Upper lobe of right lung (tissue), 1 donor: Measurements from ENCODE around the gene CDADC1. TPM values are rescaled to one million over a fixed set of nuclear protein-coding genes. Genes with fewer than 3 reads are reported as not detected.

Source experiments
- ATAC-seq: fragments of 200-7000 bp; cut with Tn5 transposase; one replicate; pipeline ENCODE4 v1.9.1; 2020; ENCODE audit warnings: mild to moderate bottlenecking, moderate library complexity
- DNase-seq: peaks from one replicate; pipeline ENCODE4 v3.0.0-alpha.2; 2020
- H3K27ac ChIP-seq: fragments of 200-600 bp; one replicate; pipeline ENCODE4 v1.8.0; 2022
- H3K27me3 ChIP-seq: fragments of 200-600 bp; one replicate; pipeline ENCODE4 v1.8.0; 2022; ENCODE audit warnings: mild to moderate bottlenecking
- H3K36me3 ChIP-seq: fragments of 200-600 bp; one replicate; pipeline ENCODE4 v1.8.0; 2022
- H3K4me1 ChIP-seq: fragments of 200-600 bp; one replicate; pipeline ENCODE4 v1.8.0; 2022
- H3K4me3 ChIP-seq: fragments of 200-600 bp; one replicate; pipeline ENCODE4 v1.8.0; 2022; ENCODE audit warnings: mild to moderate bottlenecking
- H3K9me3 ChIP-seq: fragments of 200-600 bp; one replicate; pipeline ENCODE4 v1.8.0; 2022
- CTCF ChIP-seq: fragments of 200-600 bp; IDR thresholded peaks from one replicate; pipeline ENCODE4 v1.8.0; 2022; ENCODE audit warnings: antibody characterized with exemption
- intact Hi-C: fragments of 100-400 bp; cut with DNase I; formaldehyde crosslinking; loops from one replicate; pipeline ENCODE4 v1.11.0; 2022
- total RNA-seq: library from RNA; stranded (reverse); fragmentation: NEBNext Ultra II Directional; extraction: Animal tissue kit (Norgen Biotek cat#: 25700); gene quantifications from one replicate; pipeline ENCODE4 v1.2.1, GENCODE V29; 2021
- donor health status: DM: no; HTN: yes; CAD: no; lungs with severe emphysema.

The CDADC1 gene
- total RNA-seq, 1 donor from 2014 or later = 13.8 TPM

GRCh38 chr13:49253310-49253709 is 5.6 kb downstream of the CDADC1 start:
- Histone ChIP-seq H3K4me3 (no peak overlapping the region), H3K36me3 (peaks cover 31% of the 10 kb centered on the region), H3K9me3 (no peaks in the 10 kb centered on the region), H3K27me3 (no peaks in the 10 kb centered on the region), H3K27ac (no peak overlapping the region), H3K4me1 (peaks cover 14% of the 10 kb centered on the region)
- DNase-seq (no peak), ATAC-seq (no peak)
- TF ChIP-seq CTCF = no peak
- intact Hi-C loops = no loop called here

DNA sequence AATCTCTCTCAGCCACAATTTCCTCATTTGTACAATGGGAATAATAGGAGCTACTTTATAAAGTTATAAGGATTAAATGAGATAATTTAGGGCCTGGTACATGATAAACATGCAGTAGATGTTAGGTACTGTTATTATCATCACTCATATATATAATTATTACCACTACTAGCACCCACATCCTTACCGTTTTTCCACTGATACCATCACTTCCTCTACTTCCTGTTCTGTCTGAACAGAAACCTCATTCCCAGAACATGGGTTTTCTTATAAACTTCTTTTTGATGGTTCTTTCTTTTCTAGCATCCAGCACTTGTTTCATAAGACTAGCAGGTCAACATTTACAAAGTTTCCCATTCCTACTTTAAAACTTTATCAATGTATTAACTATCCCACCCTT is 6.3 kb downstream of the CDADC1 start:
- TF ChIP-seq CTCF = no peak
- no peaks in the 10 kb centered on the region for H3K27me3 ChIP-seq
- intact Hi-C loops = no loop called here
- no peak overlapping the region for H3K4me3 ChIP-seq
- H3K36me3 ChIP-seq = peaks cover 31% of the 10 kb centered on the region
- ATAC-seq (no peak), DNase-seq (no peak)
- H3K4me1 ChIP-seq = peaks cover 7% of the 10 kb centered on the region
- no peaks in the 10 kb centered on the region for H3K9me3 ChIP-seq
- H3K27ac ChIP-seq = no peak overlapping the region

DNA sequence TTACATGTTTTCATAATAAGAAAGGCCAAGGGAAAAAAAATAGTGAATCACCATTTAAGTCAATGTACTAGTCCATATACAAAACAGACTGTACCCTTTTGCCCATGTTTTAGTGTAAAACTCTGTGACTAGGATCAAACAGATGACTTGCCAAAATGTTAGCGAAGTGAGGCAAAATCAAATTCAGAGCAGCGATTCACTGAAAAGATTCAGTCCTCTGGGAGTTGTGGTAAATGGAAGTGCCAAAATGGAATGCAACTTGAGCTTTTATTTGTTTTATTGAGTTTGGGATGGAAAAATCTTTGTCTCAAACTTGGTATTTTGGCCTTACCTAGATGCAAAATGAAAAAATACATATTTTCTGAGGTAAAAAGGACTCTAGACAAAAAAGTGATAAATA is 9.1 kb downstream of the CDADC1 start:
- intact Hi-C loops = no loop called here
- Histone ChIP-seq H3K9me3 (no peaks in the 10 kb centered on the region), H3K4me1 (no peaks in the 10 kb centered on the region), H3K4me3 (no peak overlapping the region), H3K36me3 (peaks cover 56% of the 10 kb centered on the region), H3K27ac (no peak overlapping the region), H3K27me3 (no peaks in the 10 kb centered on the region)
- TF ChIP-seq CTCF = no peak
- ATAC-seq (no peak), DNase-seq (no peak)

DNA sequence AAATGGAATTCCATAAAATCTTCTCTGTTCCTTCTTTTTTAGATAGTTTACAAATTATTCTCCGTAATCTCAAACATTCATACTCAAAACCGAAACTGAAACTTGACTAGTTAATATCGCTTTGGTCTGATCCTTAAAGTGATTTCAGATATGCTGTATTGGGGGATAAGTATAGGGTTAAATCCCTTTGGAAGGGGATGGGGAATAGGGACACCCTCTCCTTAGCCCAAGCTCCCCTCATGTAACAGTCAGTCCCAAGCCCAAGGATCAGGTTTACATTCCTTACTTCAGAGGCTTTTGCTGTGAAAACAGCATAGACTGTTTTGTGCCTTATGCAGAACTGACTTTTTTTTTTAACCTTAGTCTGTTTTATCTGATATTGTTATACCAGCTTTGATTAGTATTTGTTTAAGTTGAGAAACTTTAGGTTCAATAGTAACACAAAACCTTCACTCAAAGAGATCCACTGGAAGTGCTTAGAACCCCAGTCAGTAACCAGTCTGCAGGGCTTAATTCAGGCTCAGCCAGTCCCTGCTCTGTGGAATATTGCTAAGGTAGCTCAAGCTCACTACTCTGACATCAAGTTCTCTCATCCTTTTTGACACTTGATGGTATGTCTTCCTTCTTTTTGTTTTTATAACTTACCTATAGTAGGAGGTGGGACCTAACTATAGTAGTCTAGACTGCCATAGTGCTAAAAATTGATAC is 10.5 kb downstream of the CDADC1 start:
- DNase-seq (no peak), ATAC-seq (no peak)
- Histone ChIP-seq H3K27me3 (no peaks in the 10 kb centered on the region), H3K4me3 (peak overlapping the region; percentile 41), H3K27ac (peak overlapping the region; percentile 59), H3K36me3 (peaks cover 63% of the 10 kb centered on the region), H3K4me1 (no peaks in the 10 kb centered on the region), H3K9me3 (no peaks in the 10 kb centered on the region)
- TF ChIP-seq CTCF = no peak
- intact Hi-C loops = no loop called here

DNA sequence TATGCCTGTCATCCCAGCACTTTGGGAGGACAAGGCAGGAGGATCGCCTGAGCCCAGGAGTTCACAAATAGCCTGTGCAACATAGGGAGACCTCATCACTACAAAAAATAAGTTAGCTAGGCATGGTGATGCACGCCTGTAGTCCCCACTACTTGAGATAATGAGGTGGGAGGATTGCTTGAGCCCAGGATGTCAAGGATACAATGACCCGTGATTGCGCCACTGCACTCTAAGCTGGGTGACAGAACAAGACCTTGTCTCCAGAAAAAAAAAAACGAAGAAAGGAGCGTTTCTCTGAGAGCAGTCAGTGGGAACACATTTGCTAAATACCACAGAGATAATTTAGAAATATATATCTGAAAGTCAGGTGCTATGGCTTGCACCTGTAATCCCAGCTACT is 11.9 kb downstream of the CDADC1 start:
- ATAC-seq = no peak
- Histone ChIP-seq H3K9me3 (no peaks in the 10 kb centered on the region), H3K27me3 (no peaks in the 10 kb centered on the region), H3K4me3 (no peak overlapping the region), H3K36me3 (peaks cover 62% of the 10 kb centered on the region), H3K27ac (no peak overlapping the region), H3K4me1 (no peaks in the 10 kb centered on the region)
- TF ChIP-seq CTCF = no peak
- DNase-seq = no peak
- intact Hi-C loops = no loop called here

GRCh38 chr13:49262634-49263033 is 14.9 kb downstream of the CDADC1 start:
- no peak for TF ChIP-seq CTCF
- Histone ChIP-seq H3K36me3 (peaks cover 33% of the 10 kb centered on the region), H3K27me3 (no peaks in the 10 kb centered on the region), H3K9me3 (no peaks in the 10 kb centered on the region), H3K4me3 (no peak overlapping the region), H3K27ac (no peak overlapping the region), H3K4me1 (no peaks in the 10 kb centered on the region)
- ATAC-seq (no peak), DNase-seq (no peak)
- intact Hi-C loops = no loop called here
